SKM-1 treated with dmso at 0.1 percent for 144 hours (cell line): ENCODE measurements around the gene FRMPD2.

Experiments used
- DNase-seq: peaks from one replicate; lab custom pipeline; 2025; ENCODE audit not compliant: unreplicated experiment; lab: John Stamatoyannopoulos, UW

The FRMPD2 gene

GRCh38 chr10:48274636-48275035, at the start of gene FRMPD2:
Gene FRMPD2, minus strand, starts transcription at chr10:48274696. Its CDS starts 129 bp downstream, at chr10:48274567.
- no peak for DNase-seq

GRCh38 chr10:48322017-48322416, 47.5 kb upstream of the FRMPD2 start:
- DNase-seq, result no peak

- no peak for DNase-seq
Observed at GRCh38 chr10:48317321-48317990, 43.0 kb upstream of the FRMPD2 start.

- DNase-seq, result no peak
Observed at GRCh38 chr10:48316236-48316635, 41.7 kb upstream of the FRMPD2 start.

- no peak for DNase-seq
Observed at GRCh38 chr10:48314107-48314506, 39.6 kb upstream of the FRMPD2 start.

GRCh38 chr10:48309711-48310226, 35.3 kb upstream of the FRMPD2 start:
- no peak for DNase-seq

- no peak for DNase-seq
Observed at GRCh38 chr10:48307711-48308018, 33.2 kb upstream of the FRMPD2 start.

- peak; percentile 65 for DNase-seq
Observed at GRCh38 chr10:48306870-48307710, 32.6 kb upstream of the FRMPD2 start.

- peak; percentile 90 for DNase-seq
Observed at GRCh38 chr10:48306265-48306869, 31.9 kb upstream of the FRMPD2 start, which contains the start of gene MAPK8. Gene MAPK8, plus strand, starts transcription at chr10:48306677. Its CDS starts 94,984 bp downstream, at chr10:48401661.

GRCh38 chr10:48305905-48306264, 31.4 kb upstream of the FRMPD2 start:
- no peak for DNase-seq

- no peak for DNase-seq
Observed at GRCh38 chr10:48302515-48303476, 28.3 kb upstream of the FRMPD2 start.

- no peak for DNase-seq
Observed at GRCh38 chr10:48300556-48300955, 26.1 kb upstream of the FRMPD2 start.

- no peak for DNase-seq
Observed at GRCh38 chr10:48299692-48300091, 25.2 kb upstream of the FRMPD2 start.

- DNase-seq, result no peak
Observed at GRCh38 chr10:48299066-48299465, 24.6 kb upstream of the FRMPD2 start.

- no peak for DNase-seq
Observed at GRCh38 chr10:48296576-48297098, 22.1 kb upstream of the FRMPD2 start.

GRCh38 chr10:48294431-48294830, 19.9 kb upstream of the FRMPD2 start:
- no peak for DNase-seq

GRCh38 chr10:48292616-48293015, 18.1 kb upstream of the FRMPD2 start:
- DNase-seq, result no peak

- no peak for DNase-seq
Observed at GRCh38 chr10:48291190-48291589, 16.7 kb upstream of the FRMPD2 start.

GRCh38 chr10:48290286-48290685, 15.8 kb upstream of the FRMPD2 start:
- no peak for DNase-seq

- DNase-seq, result peak; percentile 41
Observed at GRCh38 chr10:48289501-48290238, 15.2 kb upstream of the FRMPD2 start.
